ENCODE results near the gene PAFAH1B2. TPM values are rescaled to one million over a fixed set of nuclear protein-coding genes. Genes with fewer than 3 reads are reported as not detected.

The PAFAH1B2 gene
- total RNA-seq, 1 donor, result 151 TPM

- H3K4me3 ChIP-seq (ENCODE audit: insufficient read depth, low read length), result peak overlapping the region; percentile 77
- DNase-seq (ENCODE audit: insufficient read length, low spot score, missing footprints), result peak; percentile 80
- H3K27me3 ChIP-seq (ENCODE audit: insufficient read depth, low read length), result no peaks in the 10 kb centered on the region
- H3K36me3 ChIP-seq (ENCODE audit: insufficient read depth, low read length), result no peaks in the 10 kb centered on the region
- no peak overlapping the region for H2AFZ ChIP-seq (ENCODE audit: low read length)
- H3K4me2 ChIP-seq (ENCODE audit: insufficient read depth, low read length), result peak overlapping the region; percentile 88
- peaks cover 39% of the 10 kb centered on the region for H3K4me1 ChIP-seq (ENCODE audit: insufficient read depth, low read length)
- TF ChIP-seq CTCF (IDR thresholded peaks at IDR 0.05; ENCODE audit: extremely low read depth, low read depth, low read length), result peak; percentile 15
- peaks cover 51% of the 10 kb centered on the region for H4K20me1 ChIP-seq (ENCODE audit: insufficient read depth, low read length)
- H3K9me3 ChIP-seq (ENCODE audit: low read depth, low read length), result no peaks in the 10 kb centered on the region
- H3K27ac ChIP-seq (ENCODE audit: low read depth, low read length), result peak overlapping the region; percentile 80
- peaks cover 67% of the 10 kb centered on the region for H3K79me2 ChIP-seq (ENCODE audit: insufficient read depth, low read length)
These were observed 47.7 kb upstream of the PAFAH1B2 start for GRCh38 chr11:117096201-117096991.

GRCh38 chr11:117097014-117097388 lies 47.1 kb upstream of the PAFAH1B2 start:
- Histone ChIP-seq H4K20me1 (ENCODE audit: insufficient read depth, low read length) (peaks cover 45% of the 10 kb centered on the region), H3K27ac (ENCODE audit: low read depth, low read length) (peak overlapping the region; percentile 80), H3K27me3 (ENCODE audit: insufficient read depth, low read length) (no peaks in the 10 kb centered on the region), H3K4me2 (ENCODE audit: insufficient read depth, low read length) (peak overlapping the region; percentile 88), H3K79me2 (ENCODE audit: insufficient read depth, low read length) (peaks cover 61% of the 10 kb centered on the region), H3K4me3 (ENCODE audit: insufficient read depth, low read length) (peak overlapping the region; percentile 77), H2AFZ (ENCODE audit: low read length) (no peak overlapping the region), H3K36me3 (ENCODE audit: insufficient read depth, low read length) (no peaks in the 10 kb centered on the region), H3K4me1 (ENCODE audit: insufficient read depth, low read length) (peaks cover 39% of the 10 kb centered on the region), H3K9me3 (ENCODE audit: low read depth, low read length) (no peaks in the 10 kb centered on the region)
- peak; percentile 80 for DNase-seq (ENCODE audit: insufficient read length, low spot score, missing footprints)
- no peak for TF ChIP-seq CTCF (IDR thresholded peaks at IDR 0.05; ENCODE audit: extremely low read depth, low read depth, low read length)

GRCh38 chr11:117097389-117098268 lies 46.5 kb upstream of the PAFAH1B2 start:
- H3K36me3 ChIP-seq (ENCODE audit: insufficient read depth, low read length), result no peaks in the 10 kb centered on the region
- peak overlapping the region; percentile 77 for H3K4me3 ChIP-seq (ENCODE audit: insufficient read depth, low read length)
- peak overlapping the region; percentile 80 for H3K27ac ChIP-seq (ENCODE audit: low read depth, low read length)
- H2AFZ ChIP-seq (ENCODE audit: low read length), result no peak overlapping the region
- H3K27me3 ChIP-seq (ENCODE audit: insufficient read depth, low read length), result no peaks in the 10 kb centered on the region
- peak overlapping the region; percentile 88 for H3K4me2 ChIP-seq (ENCODE audit: insufficient read depth, low read length)
- peaks cover 39% of the 10 kb centered on the region for H3K4me1 ChIP-seq (ENCODE audit: insufficient read depth, low read length)
- peaks cover 55% of the 10 kb centered on the region for H3K79me2 ChIP-seq (ENCODE audit: insufficient read depth, low read length)
- H3K9me3 ChIP-seq (ENCODE audit: low read depth, low read length), result no peaks in the 10 kb centered on the region
- DNase-seq (ENCODE audit: insufficient read length, low spot score, missing footprints), result peak; percentile 90
- no peak for TF ChIP-seq CTCF (IDR thresholded peaks at IDR 0.05; ENCODE audit: extremely low read depth, low read depth, low read length)
- H4K20me1 ChIP-seq (ENCODE audit: insufficient read depth, low read length), result peaks cover 40% of the 10 kb centered on the region
